GM18511 (cell line): Measurements from ENCODE around the gene RICTOR.

Experiments used
- ATAC-seq: cut with Tn5 transposase; IDR thresholded peaks from one replicate; pipeline ENCODE4 v1.9.1; 2021; ENCODE audit warnings: mild to moderate bottlenecking, moderate library complexity; ENCODE audit not compliant: unreplicated experiment

The RICTOR gene

GRCh38 chr5:38940230-38940858 lies 133.9 kb downstream of the RICTOR start:
- no peak for ATAC-seq

- ATAC-seq, result no peak
Measured at GRCh38 chr5:38938973-38939372, 135.2 kb downstream of the RICTOR start.

- no peak for ATAC-seq
Measured at GRCh38 chr5:38938424-38938823, 135.8 kb downstream of the RICTOR start.

- ATAC-seq, result no peak
Measured at GRCh38 chr5:38936269-38936668, 137.9 kb downstream of the RICTOR start.

- ATAC-seq, result no peak
Measured at GRCh38 chr5:38935437-38935836, 138.8 kb downstream of the RICTOR start.

- no peak for ATAC-seq
Measured at GRCh38 chr5:38932854-38933408, 141.3 kb downstream of the RICTOR start.

GRCh38 chr5:38931731-38932130 lies 142.5 kb downstream of the RICTOR start:
- ATAC-seq, result no peak

- no peak for ATAC-seq
Measured at GRCh38 chr5:38929838-38930237, 144.4 kb downstream of the RICTOR start.

- no peak for ATAC-seq
Measured at GRCh38 chr5:38927470-38927869, 146.7 kb downstream of the RICTOR start.

GRCh38 chr5:38926121-38926520 lies 148.1 kb downstream of the RICTOR start:
- no peak for ATAC-seq

GRCh38 chr5:38925154-38925925 lies 148.9 kb downstream of the RICTOR start:
- ATAC-seq, result no peak

- ATAC-seq, result no peak
Measured at GRCh38 chr5:38923661-38924451, 150.3 kb downstream of the RICTOR start.

- peak; percentile 66 for ATAC-seq
Measured at GRCh38 chr5:38922199-38922598, 152.0 kb downstream of the RICTOR start.

GRCh38 chr5:38921174-38921573 lies 153.0 kb downstream of the RICTOR start:
- no peak for ATAC-seq

- ATAC-seq, result no peak
Measured at GRCh38 chr5:38916802-38917201, 157.4 kb downstream of the RICTOR start.

- no peak for ATAC-seq
Measured at GRCh38 chr5:38913714-38914113, 160.5 kb downstream of the RICTOR start.

- ATAC-seq, result no peak
Measured at GRCh38 chr5:38911933-38912332, 162.3 kb downstream of the RICTOR start.

- ATAC-seq, result no peak
Measured at GRCh38 chr5:38906503-38906902, 167.7 kb downstream of the RICTOR start.

GRCh38 chr5:38905516-38905915 lies 168.7 kb downstream of the RICTOR start:
- ATAC-seq, result no peak

GRCh38 chr5:38899936-38900335 lies 174.3 kb downstream of the RICTOR start:
- ATAC-seq, result no peak

GRCh38 chr5:38896760-38897159 lies 177.4 kb downstream of the RICTOR start:
- no peak for ATAC-seq
